Chondrocyte (in vitro differentiated cells): ENCODE data around the gene PROK1. TPM values are rescaled to one million over a fixed set of nuclear protein-coding genes. Genes with fewer than 3 reads are reported as not detected.

Experiments
- DNase-seq: peaks from one replicate; pipeline ENCODE4 v3.0.0; 2021; ENCODE audit warnings: mixed read lengths, low spot score
- H3K27ac Mint-ChIP-seq: one replicate; pipeline ENCODE4 v1.8.0; 2021; ENCODE audit warnings: mild to moderate bottlenecking, moderate library complexity, mixed read lengths; ENCODE audit not compliant: unreplicated experiment
- H3K27me3 Mint-ChIP-seq: 2 replicates; pipeline ENCODE4 v1.8.0; 2021; ENCODE audit warnings: low read depth, mixed read lengths
- H3K36me3 Mint-ChIP-seq: 2 replicates; pipeline ENCODE4 v1.8.0; 2021; ENCODE audit warnings: low read depth, mixed read lengths
- H3K4me1 Mint-ChIP-seq: 2 replicates; pipeline ENCODE4 v1.8.0; 2021; ENCODE audit warnings: low read depth, mild to moderate bottlenecking, mixed read lengths
- H3K4me3 Mint-ChIP-seq: one replicate; pipeline ENCODE4 v1.8.0; 2021; ENCODE audit warnings: mild to moderate bottlenecking, moderate library complexity, mixed read lengths; ENCODE audit not compliant: unreplicated experiment
- H3K9me3 Mint-ChIP-seq: 2 replicates; pipeline ENCODE4 v1.8.0; 2021; ENCODE audit warnings: low read depth, mixed read lengths
- CTCF ChIP-seq: fragments of 200-600 bp; sonication (generic); IDR thresholded peaks from 2 replicates; pipeline ENCODE4 v1.5.0; 2021; ENCODE audit warnings: antibody characterized with exemption, mild to moderate bottlenecking, moderate library complexity
- total RNA-seq: library from RNA; stranded (reverse); gene quantifications from 3 replicates; pipeline ENCODE4 v1.2.1, GENCODE V29; 2021

Gene PROK1
- total RNA-seq, 1 donor from 2014 or later, result not detected

- Mint-ChIP-seq H3K4me3 (no peak overlapping the region), H3K9me3 (no peaks in the 10 kb centered on the region), H3K27ac (no peak overlapping the region), H3K36me3 (no peaks in the 10 kb centered on the region), H3K27me3 (peaks cover 2% of the 10 kb centered on the region), H3K4me1 (no peaks in the 10 kb centered on the region)
- TF ChIP-seq CTCF, result no peak
- DNase-seq, result no peak
These were observed 42.2 kb downstream of the PROK1 start for GRCh38 chr1:110493059-110493699.

- H3K27ac Mint-ChIP-seq, result no peak overlapping the region
- no peaks in the 10 kb centered on the region for H3K9me3 Mint-ChIP-seq
- H3K4me1 Mint-ChIP-seq, result no peaks in the 10 kb centered on the region
- no peak for TF ChIP-seq CTCF
- no peaks in the 10 kb centered on the region for H3K36me3 Mint-ChIP-seq
- DNase-seq, result no peak
- peaks cover 6% of the 10 kb centered on the region for H3K27me3 Mint-ChIP-seq
- H3K4me3 Mint-ChIP-seq, result no peak overlapping the region
These were observed 43.1 kb downstream of the PROK1 start for GRCh38 chr1:110494036-110494435.

GRCh38 chr1:110494522-110495406 lies 43.8 kb downstream of the PROK1 start:
- TF ChIP-seq CTCF, result no peak
- Mint-ChIP-seq H3K4me1 (no peaks in the 10 kb centered on the region), H3K27ac (no peak overlapping the region), H3K9me3 (no peaks in the 10 kb centered on the region), H3K4me3 (no peak overlapping the region), H3K27me3 (peaks cover 9% of the 10 kb centered on the region), H3K36me3 (no peaks in the 10 kb centered on the region)
- DNase-seq, result no peak

GRCh38 chr1:110495926-110496600 lies 45.1 kb downstream of the PROK1 start:
- no peaks in the 10 kb centered on the region for H3K9me3 Mint-ChIP-seq
- no peak overlapping the region for H3K4me3 Mint-ChIP-seq
- H3K27ac Mint-ChIP-seq, result no peak overlapping the region
- DNase-seq, result no peak
- H3K36me3 Mint-ChIP-seq, result no peaks in the 10 kb centered on the region
- no peaks in the 10 kb centered on the region for H3K4me1 Mint-ChIP-seq
- H3K27me3 Mint-ChIP-seq, result peaks cover 11% of the 10 kb centered on the region
- peak; percentile 92 for TF ChIP-seq CTCF

GRCh38 chr1:110498270-110498669 lies 47.3 kb downstream of the PROK1 start:
- Mint-ChIP-seq H3K36me3 (no peaks in the 10 kb centered on the region), H3K9me3 (no peaks in the 10 kb centered on the region), H3K4me1 (no peaks in the 10 kb centered on the region), H3K27ac (no peak overlapping the region), H3K4me3 (no peak overlapping the region), H3K27me3 (peaks cover 20% of the 10 kb centered on the region)
- no peak for DNase-seq
- TF ChIP-seq CTCF, result no peak
